ENCODE results near the gene MEDAG. TPM values are rescaled to one million over a fixed set of nuclear protein-coding genes. Genes with fewer than 3 reads are reported as not detected.

MEDAG gene
- total RNA-seq, 4 donors from 2014 or later: 10.3 to 15.9 (median 14.8) TPM

DNA sequence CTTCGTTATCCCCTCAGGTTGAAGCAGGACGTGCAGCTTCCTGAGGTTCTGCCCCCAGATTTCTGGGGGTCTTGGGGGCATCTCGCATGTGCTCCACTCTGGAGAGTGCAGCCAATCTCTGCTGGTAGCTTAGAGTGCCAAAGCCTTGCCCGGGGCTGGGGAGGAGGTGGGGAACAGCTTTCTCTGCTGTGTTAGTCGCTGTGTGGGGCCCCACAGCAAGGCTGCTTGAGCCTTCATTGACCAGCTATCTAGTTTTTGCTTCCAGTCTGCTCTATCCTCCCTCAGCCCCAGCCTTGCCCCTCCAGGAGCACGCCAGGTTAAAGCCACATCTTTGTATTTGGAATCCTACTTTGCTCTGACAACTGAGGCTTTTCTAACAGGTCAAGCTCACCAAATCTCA, 32.0 kb upstream of the MEDAG start:
- H3K36me3 ChIP-seq: no peaks in the 10 kb centered on the region
- no peaks in the 10 kb centered on the region for H3K27me3 ChIP-seq
- no peak for DNase-seq (ENCODE audit: low spot score in 2 of 2)
- no peak overlapping the region for H3K4me3 ChIP-seq
- H3K4me1 ChIP-seq: peaks cover 53% of the 10 kb centered on the region
- no peaks in the 10 kb centered on the region for H3K9me3 ChIP-seq
- H3K27ac ChIP-seq: peak overlapping the region; percentile 48
- 77% methylated on average over 4 of the region's 6 CpGs for WGBS
- TF ChIP-seq EP300 (IDR thresholded peaks at IDR 0.05) (no peak), POLR2AphosphoS5 (IDR thresholded peaks at IDR 0.05) (no peak), POLR2A (IDR thresholded peaks at IDR 0.05) (no peak)
- TF ChIP-seq, protein P1, sequence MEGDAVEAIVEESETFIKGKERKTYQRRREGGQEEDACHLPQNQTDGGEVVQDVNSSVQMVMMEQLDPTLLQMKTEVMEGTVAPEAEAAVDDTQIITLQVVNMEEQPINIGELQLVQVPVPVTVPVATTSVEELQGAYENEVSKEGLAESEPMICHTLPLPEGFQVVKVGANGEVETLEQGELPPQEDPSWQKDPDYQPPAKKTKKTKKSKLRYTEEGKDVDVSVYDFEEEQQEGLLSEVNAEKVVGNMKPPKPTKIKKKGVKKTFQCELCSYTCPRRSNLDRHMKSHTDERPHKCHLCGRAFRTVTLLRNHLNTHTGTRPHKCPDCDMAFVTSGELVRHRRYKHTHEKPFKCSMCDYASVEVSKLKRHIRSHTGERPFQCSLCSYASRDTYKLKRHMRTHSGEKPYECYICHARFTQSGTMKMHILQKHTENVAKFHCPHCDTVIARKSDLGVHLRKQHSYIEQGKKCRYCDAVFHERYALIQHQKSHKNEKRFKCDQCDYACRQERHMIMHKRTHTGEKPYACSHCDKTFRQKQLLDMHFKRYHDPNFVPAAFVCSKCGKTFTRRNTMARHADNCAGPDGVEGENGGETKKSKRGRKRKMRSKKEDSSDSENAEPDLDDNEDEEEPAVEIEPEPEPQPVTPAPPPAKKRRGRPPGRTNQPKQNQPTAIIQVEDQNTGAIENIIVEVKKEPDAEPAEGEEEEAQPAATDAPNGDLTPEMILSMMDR (IDR thresholded peaks at IDR 0.05): no peak

- peak overlapping the region; percentile 48 for H3K27ac ChIP-seq
- TF ChIP-seq POLR2A (IDR thresholded peaks at IDR 0.05) (no peak), POLR2AphosphoS5 (IDR thresholded peaks at IDR 0.05) (no peak), EP300 (IDR thresholded peaks at IDR 0.05) (no peak)
- TF ChIP-seq, protein P1 (IDR thresholded peaks at IDR 0.05): no peak
- 71% methylated on average over 6 of the region's 6 CpGs for WGBS
- H3K27me3 ChIP-seq: no peaks in the 10 kb centered on the region
- H3K4me3 ChIP-seq: no peak overlapping the region
- DNase-seq (ENCODE audit: low spot score in 2 of 2): no peak
- H3K4me1 ChIP-seq: peaks cover 53% of the 10 kb centered on the region
- H3K9me3 ChIP-seq: no peaks in the 10 kb centered on the region
- H3K36me3 ChIP-seq: no peaks in the 10 kb centered on the region
Observed at GRCh38 chr13:30874561-30874960, 31.5 kb upstream of the MEDAG start.

- TF ChIP-seq, protein P1 (IDR thresholded peaks at IDR 0.05): no peak
- no peak for TF ChIP-seq POLR2AphosphoS5 (IDR thresholded peaks at IDR 0.05)
- no peak for TF ChIP-seq POLR2A (IDR thresholded peaks at IDR 0.05)
- TF ChIP-seq EP300 (IDR thresholded peaks at IDR 0.05): no peak
- WGBS: 39% methylated on average over 1 of the region's 1 CpG
- H3K4me1 ChIP-seq: peaks cover 52% of the 10 kb centered on the region
- H3K4me3 ChIP-seq: no peak overlapping the region
- H3K27ac ChIP-seq: no peak overlapping the region
- no peaks in the 10 kb centered on the region for H3K27me3 ChIP-seq
- H3K9me3 ChIP-seq: no peaks in the 10 kb centered on the region
- H3K36me3 ChIP-seq: no peaks in the 10 kb centered on the region
- no peak for DNase-seq (ENCODE audit: low spot score in 2 of 2)
Observed at GRCh38 chr13:30877335-30877734, 28.7 kb upstream of the MEDAG start.

DNA sequence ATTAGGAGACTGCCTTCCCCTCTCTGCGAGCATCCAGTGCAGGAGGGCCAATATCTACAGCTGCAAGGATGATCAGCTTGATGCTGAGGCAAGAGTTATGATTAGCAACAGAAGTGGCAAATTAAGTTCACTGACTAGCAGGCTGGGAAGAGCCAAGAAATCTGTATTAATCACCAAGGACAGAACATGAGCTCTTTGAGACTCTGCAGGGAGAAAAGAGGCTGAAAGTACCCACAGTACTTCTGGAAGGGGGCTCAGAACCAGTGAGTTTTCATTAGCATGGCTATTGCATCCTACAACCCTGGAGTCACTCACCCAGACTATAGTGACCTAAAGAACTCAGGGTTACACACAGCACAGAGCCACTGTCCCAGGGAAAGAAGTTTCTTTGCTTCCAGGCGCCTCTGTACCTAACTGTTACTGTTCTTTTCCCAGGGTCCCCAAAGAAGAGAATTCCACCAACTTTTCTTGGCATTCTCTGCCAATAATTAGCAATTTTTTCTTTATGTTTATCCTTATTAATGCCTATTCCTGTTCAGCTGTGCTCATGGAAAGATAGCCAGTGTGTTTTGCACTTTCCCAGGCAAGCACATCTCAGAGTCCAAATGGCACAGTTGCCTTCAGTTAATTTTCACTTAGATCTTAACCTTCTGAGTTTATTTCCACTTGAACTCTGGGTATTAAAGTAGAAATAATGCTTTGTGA, 25.8 kb upstream of the MEDAG start:
- no peak for DNase-seq (ENCODE audit: low spot score in 2 of 2)
- Histone ChIP-seq H3K27ac (peak overlapping the region; percentile 86), H3K4me3 (no peak overlapping the region), H3K9me3 (no peaks in the 10 kb centered on the region), H3K36me3 (no peaks in the 10 kb centered on the region), H3K27me3 (no peaks in the 10 kb centered on the region), H3K4me1 (peaks cover 27% of the 10 kb centered on the region)
- TF ChIP-seq EP300 (IDR thresholded peaks at IDR 0.05): no peak
- TF ChIP-seq, protein P1 (IDR thresholded peaks at IDR 0.05): no peak
- TF ChIP-seq POLR2AphosphoS5 (IDR thresholded peaks at IDR 0.05): no peak
- TF ChIP-seq POLR2A (IDR thresholded peaks at IDR 0.05): no peak
- WGBS: 61% methylated on average over 2 of the region's 2 CpGs

GRCh38 chr13:30880856-30881155, 25.3 kb upstream of the MEDAG start:
- TF ChIP-seq POLR2AphosphoS5 (IDR thresholded peaks at IDR 0.05) (peak; percentile 54 to 86 (median 73)), EP300 (IDR thresholded peaks at IDR 0.05) (no peak)
- WGBS: 60% methylated on average over 4 of the region's 4 CpGs
- peak overlapping the region; percentile 86 for H3K27ac ChIP-seq
- DNase-seq (ENCODE audit: low spot score in 2 of 2): no peak
- H3K27me3 ChIP-seq: no peaks in the 10 kb centered on the region
- H3K4me1 ChIP-seq: peaks cover 27% of the 10 kb centered on the region
- no peaks in the 10 kb centered on the region for H3K36me3 ChIP-seq
- no peak overlapping the region for H3K4me3 ChIP-seq
- H3K9me3 ChIP-seq: no peaks in the 10 kb centered on the region

Measured in suprapubic skin (tissue), 4 donors.